Measurements from ENCODE around the gene STMN3. TPM values are rescaled to one million over a fixed set of nuclear protein-coding genes. Genes with fewer than 3 reads are reported as not detected.
A peak's percentile ranks its signal among the peaks of the same experiment; 100 is the strongest.

The STMN3 gene
- total and polyA plus RNA-seq, 7 donors, result 1.8 to 25.2 (median 19.9) TPM

DNA sequence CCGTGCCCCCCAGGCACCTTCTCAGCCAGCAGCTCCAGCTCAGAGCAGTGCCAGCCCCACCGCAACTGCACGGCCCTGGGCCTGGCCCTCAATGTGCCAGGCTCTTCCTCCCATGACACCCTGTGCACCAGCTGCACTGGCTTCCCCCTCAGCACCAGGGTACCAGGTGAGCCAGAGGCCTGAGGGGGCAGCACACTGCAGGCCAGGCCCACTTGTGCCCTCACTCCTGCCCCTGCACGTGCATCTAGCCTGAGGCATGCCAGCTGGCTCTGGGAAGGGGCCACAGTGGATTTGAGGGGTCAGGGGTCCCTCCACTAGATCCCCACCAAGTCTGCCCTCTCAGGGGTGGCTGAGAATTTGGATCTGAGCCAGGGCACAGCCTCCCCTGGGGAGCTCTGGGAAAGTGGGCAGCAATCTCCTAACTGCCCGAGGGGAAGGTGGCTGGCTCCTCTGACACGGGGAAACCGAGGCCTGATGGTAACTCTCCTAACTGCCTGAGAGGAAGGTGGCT lies 44.2 kb upstream of the STMN3 start:
- Histone ChIP-seq H3K27me3 (no peaks in the 10 kb centered on the region), H3K36me3 (peaks cover 6 to 25% (median 11%) of the 10 kb centered on the region in 4 donors), H3K4me3 (peak overlapping the region in 1 of 4 donors; percentile 29), H3K4me1 (peaks cover 0 to 43% (median 37%) of the 10 kb centered on the region in 4 donors), H3K9me3 (no peaks in the 10 kb centered on the region), H3K27ac (no peak overlapping the region)
- 43 to 62% methylated on average over 7 of the region's 7 CpGs for WGBS, 2 donors
- peak in 1 of 4 donors; percentile 8 for TF ChIP-seq POLR2AphosphoS5 (IDR thresholded peaks at IDR 0.05)
- TF ChIP-seq, protein P1, sequence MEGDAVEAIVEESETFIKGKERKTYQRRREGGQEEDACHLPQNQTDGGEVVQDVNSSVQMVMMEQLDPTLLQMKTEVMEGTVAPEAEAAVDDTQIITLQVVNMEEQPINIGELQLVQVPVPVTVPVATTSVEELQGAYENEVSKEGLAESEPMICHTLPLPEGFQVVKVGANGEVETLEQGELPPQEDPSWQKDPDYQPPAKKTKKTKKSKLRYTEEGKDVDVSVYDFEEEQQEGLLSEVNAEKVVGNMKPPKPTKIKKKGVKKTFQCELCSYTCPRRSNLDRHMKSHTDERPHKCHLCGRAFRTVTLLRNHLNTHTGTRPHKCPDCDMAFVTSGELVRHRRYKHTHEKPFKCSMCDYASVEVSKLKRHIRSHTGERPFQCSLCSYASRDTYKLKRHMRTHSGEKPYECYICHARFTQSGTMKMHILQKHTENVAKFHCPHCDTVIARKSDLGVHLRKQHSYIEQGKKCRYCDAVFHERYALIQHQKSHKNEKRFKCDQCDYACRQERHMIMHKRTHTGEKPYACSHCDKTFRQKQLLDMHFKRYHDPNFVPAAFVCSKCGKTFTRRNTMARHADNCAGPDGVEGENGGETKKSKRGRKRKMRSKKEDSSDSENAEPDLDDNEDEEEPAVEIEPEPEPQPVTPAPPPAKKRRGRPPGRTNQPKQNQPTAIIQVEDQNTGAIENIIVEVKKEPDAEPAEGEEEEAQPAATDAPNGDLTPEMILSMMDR (IDR thresholded peaks at IDR 0.05), result no peak
- intact Hi-C loops (cut with DNase I), result no loop called here
- peak; percentile 64 for DNase-seq

DNA sequence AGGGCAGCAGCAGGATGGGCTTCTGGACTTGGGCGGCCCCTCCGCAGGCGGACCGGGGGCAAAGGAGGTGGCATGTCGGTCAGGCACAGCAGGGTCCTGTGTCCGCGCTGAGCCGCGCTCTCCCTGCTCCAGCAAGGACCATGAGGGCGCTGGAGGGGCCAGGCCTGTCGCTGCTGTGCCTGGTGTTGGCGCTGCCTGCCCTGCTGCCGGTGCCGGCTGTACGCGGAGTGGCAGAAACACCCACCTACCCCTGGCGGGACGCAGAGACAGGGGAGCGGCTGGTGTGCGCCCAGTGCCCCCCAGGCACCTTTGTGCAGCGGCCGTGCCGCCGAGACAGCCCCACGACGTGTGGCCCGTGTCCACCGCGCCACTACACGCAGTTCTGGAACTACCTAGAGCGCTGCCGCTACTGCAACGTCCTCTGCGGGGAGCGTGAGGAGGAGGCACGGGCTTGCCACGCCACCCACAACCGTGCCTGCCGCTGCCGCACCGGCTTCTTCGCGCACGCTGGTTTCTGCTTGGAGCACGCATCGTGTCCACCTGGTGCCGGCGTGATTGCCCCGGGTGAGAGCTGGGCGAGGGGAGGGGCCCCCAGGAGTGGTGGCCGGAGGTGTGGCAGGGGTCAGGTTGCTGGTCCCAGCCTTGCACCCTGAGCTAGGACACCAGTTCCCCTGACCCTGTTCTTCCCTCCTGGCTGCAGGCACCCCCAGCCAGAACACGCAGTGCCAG lies 43.6 kb upstream of the STMN3 start, which contains the start of gene TNFRSF6B:
Gene TNFRSF6B, plus strand, starts transcription at position 25 of the 729 bp plus-strand sequence. Its CDS starts 116 bp downstream, at position 141.
- WGBS, 2 donors, result 5 to 15% methylated on average over 52 of the region's 52 CpGs
- H3K27ac ChIP-seq, result no peak within 1 kb of the TSS
- no peaks in the 10 kb centered on the region for H3K27me3 ChIP-seq
- H3K9me3 ChIP-seq, result no peaks in the 10 kb centered on the region
- H3K36me3 ChIP-seq, result peaks cover 6 to 29% (median 11%) of the 10 kb centered on the region in 4 donors
- TF ChIP-seq POLR2AphosphoS5 (IDR thresholded peaks at IDR 0.05) (peak in 2 of 4 donors; percentile 35 to 41), POLR2A (IDR thresholded peaks at IDR 0.05) (no peak), EP300 (IDR thresholded peaks at IDR 0.05) (no peak)
- TF ChIP-seq, protein P1 (IDR thresholded peaks at IDR 0.05), result no peak
- H3K4me1 ChIP-seq, result peaks cover 0 to 43% (median 37%) of the 10 kb centered on the region in 4 donors
- DNase-seq, result peak; percentile 62
- H3K4me3 ChIP-seq, result peak within 1 kb of the TSS in 3 of 4 donors; percentile 19 to 29 (median 28)
- intact Hi-C loops (cut with DNase I), result no loop called here

DNA sequence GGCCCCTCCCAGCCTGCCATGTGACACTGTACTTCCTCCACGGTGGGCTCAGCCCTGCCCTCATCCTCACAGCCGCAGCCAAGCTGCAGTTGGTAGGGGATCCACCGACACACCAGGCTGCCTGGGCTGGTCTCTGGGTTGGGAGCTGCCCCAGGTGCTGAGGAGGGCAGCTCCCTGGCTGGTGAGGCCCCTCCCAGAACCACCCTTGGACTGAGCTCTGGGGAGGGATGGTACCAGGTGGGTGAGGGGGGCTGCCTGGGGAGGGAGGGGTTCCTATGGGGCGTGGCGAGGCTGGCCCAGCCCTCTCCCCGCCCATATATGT lies 43.0 kb upstream of the STMN3 start:
- H3K4me1 ChIP-seq, result peaks cover 0 to 43% (median 37%) of the 10 kb centered on the region in 4 donors
- peak overlapping the region in 3 of 4 donors; percentile 19 to 29 (median 28) for H3K4me3 ChIP-seq
- no peak for TF ChIP-seq POLR2A (IDR thresholded peaks at IDR 0.05)
- TF ChIP-seq POLR2AphosphoS5 (IDR thresholded peaks at IDR 0.05), result no peak
- TF ChIP-seq, protein P1 (IDR thresholded peaks at IDR 0.05), result no peak
- no peak for TF ChIP-seq EP300 (IDR thresholded peaks at IDR 0.05)
- no peak overlapping the region for H3K27ac ChIP-seq
- 7 to 15% methylated on average over 6 of the region's 6 CpGs for WGBS, 2 donors
- H3K27me3 ChIP-seq, result no peaks in the 10 kb centered on the region
- H3K36me3 ChIP-seq, result peaks cover 6 to 29% (median 11%) of the 10 kb centered on the region in 4 donors
- H3K9me3 ChIP-seq, result no peaks in the 10 kb centered on the region
- DNase-seq, result peak; percentile 66
- intact Hi-C loops (cut with DNase I), result no loop called here

DNA sequence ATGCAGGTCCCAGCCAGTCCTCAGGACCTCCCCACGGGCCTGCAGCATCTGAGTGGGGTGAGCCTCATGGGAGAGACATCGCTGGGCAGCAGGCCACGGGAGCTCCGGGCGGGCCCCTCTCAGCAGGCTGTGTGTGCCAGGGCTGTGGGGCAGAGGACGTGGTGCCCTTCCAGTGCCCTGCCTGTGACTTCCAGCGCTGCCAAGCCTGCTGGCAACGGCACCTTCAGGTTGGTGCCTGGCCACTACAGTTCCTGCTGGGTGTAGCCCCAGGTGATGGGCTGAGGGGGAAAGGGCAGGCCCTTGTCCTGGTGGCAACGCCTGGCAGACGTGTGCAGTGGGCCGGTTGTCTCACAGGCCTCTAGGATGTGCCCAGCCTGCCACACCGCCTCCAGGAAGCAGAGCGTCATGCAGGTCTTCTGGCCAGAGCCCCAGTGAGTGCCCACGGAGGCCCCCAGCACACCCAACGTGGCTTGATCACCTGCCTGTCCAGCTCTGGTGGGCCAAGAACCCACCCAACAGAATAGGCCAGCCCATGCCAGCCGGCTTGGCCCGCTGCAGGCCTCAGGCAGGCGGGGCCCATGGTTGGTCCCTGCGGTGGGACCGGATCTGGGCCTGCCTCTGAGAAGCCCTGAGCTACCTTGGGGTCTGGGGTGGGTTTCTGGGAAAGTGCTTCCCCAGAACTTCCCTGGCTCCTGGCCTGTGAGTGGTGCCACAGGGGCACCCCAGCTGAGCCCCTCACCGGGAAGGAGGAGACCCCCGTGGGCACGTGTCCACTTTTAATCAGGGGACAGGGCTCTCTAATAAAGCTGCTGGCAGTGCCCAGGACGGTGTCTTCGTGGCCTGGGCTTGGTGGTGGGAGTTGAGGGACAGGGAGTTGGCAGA lies 42.4 kb upstream of the STMN3 start:
- peaks cover 0 to 43% (median 37%) of the 10 kb centered on the region in 4 donors for H3K4me1 ChIP-seq
- 50 to 76% methylated on average over 25 of the region's 25 CpGs for WGBS, 2 donors
- H3K9me3 ChIP-seq, result no peaks in the 10 kb centered on the region
- intact Hi-C loops (cut with DNase I), result no loop called here
- H3K27ac ChIP-seq, result no peak overlapping the region
- peaks cover 6 to 29% (median 11%) of the 10 kb centered on the region in 4 donors for H3K36me3 ChIP-seq
- H3K4me3 ChIP-seq, result no peak overlapping the region
- peak; percentile 52 for DNase-seq
- TF ChIP-seq POLR2A (IDR thresholded peaks at IDR 0.05) (no peak), EP300 (IDR thresholded peaks at IDR 0.05) (no peak), POLR2AphosphoS5 (IDR thresholded peaks at IDR 0.05) (peak in 1 of 4 donors; percentile 4)
- TF ChIP-seq, protein P1 (IDR thresholded peaks at IDR 0.05), result no peak
- no peaks in the 10 kb centered on the region for H3K27me3 ChIP-seq

All from sigmoid colon (tissue), 7 donors.